ENCODE data around the gene TMEM131.

The TMEM131 gene

DNA sequence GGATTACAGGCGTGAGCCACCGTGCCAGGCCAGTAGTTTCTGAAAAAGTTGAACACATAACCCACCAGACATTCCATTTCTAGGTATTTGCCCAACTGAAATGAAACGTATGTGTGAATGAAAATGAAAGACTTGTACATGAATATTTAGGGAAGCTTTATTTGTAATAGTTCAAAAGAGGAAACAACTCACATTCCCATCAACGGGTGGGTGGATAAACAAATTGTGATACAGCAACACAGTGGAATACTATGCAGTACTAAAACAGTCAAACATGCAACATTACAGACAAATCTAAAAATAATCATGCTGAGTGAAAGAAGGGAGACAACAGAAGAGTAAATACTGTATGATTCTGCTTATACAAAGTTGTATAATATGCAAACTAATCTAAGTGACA lies 46.8 kb downstream of the TMEM131 start:
- Histone ChIP-seq H3K27me3 (ENCODE audit: control insufficient read depth in 1 of 2, insufficient read depth in 2 of 2, low read length in 2 of 2) (no peaks in the 10 kb centered on the region), H3K9ac (ENCODE audit: low read length) (no peak overlapping the region), H3K4me1 (ENCODE audit: insufficient read depth, low read length) (peaks cover 5% of the 10 kb centered on the region), H3K4me3 (ENCODE audit: low read depth in 1 of 2, low read length in 2 of 2) (no peak overlapping the region), H3K9me3 (ENCODE audit: low read length) (no peaks in the 10 kb centered on the region), H3K27ac (ENCODE audit: low read depth, low read length) (no peak overlapping the region), H3K36me3 (ENCODE audit: insufficient read depth, low read length) (no peaks in the 10 kb centered on the region)

DNA sequence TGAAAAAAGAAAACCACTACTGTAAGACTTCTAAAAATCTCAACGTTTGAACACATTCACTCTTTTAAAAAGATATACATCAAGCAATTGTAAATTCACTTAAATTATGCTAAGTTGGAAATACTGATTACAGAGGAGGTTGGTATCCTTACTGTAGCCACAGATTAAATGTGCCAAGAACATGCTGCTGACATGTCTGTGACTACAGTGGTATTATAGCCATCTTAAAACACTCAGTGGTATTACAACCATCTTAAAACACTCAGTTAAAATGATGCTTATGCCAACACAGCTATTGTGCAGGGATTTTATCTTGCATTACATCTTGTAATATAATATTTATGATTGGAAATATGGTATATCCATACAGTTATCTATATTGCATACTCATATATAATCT lies 50.0 kb downstream of the TMEM131 start:
- Histone ChIP-seq H3K36me3 (ENCODE audit: insufficient read depth, low read length) (no peaks in the 10 kb centered on the region), H3K9ac (ENCODE audit: low read length) (no peak overlapping the region), H3K4me1 (ENCODE audit: insufficient read depth, low read length) (peaks cover 5% of the 10 kb centered on the region), H3K27ac (ENCODE audit: low read depth, low read length) (no peak overlapping the region), H3K27me3 (ENCODE audit: control insufficient read depth in 1 of 2, insufficient read depth in 2 of 2, low read length in 2 of 2) (no peaks in the 10 kb centered on the region), H3K9me3 (ENCODE audit: low read length) (no peaks in the 10 kb centered on the region), H3K4me3 (ENCODE audit: low read depth in 1 of 2, low read length in 2 of 2) (no peak overlapping the region)

DNA sequence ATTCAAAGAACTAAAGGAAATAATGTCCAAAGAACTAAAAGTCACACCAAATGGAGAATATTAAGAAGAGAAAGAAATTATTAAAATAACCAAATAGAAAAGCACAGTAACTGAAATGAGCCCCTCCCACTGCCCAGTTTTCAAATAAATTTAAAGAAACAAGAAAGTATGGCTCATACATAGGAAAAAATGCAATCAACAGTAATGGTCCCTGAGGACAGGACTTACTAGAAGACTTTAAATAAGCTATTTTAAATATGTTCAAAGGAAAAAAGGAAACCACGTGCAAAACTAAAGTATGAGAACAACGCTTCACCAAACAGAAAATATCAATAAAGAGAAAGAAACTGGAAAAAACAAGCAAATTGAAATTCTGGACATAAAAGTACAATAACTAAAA lies 58.9 kb downstream of the TMEM131 start:
- H3K27me3 ChIP-seq (ENCODE audit: control insufficient read depth in 1 of 2, insufficient read depth in 2 of 2, low read length in 2 of 2) = no peaks in the 10 kb centered on the region
- H3K9me3 ChIP-seq (ENCODE audit: low read length) = no peaks in the 10 kb centered on the region
- no peak overlapping the region for H3K27ac ChIP-seq (ENCODE audit: low read depth, low read length)
- H3K4me1 ChIP-seq (ENCODE audit: insufficient read depth, low read length) = peaks cover 24% of the 10 kb centered on the region
- no peak overlapping the region for H3K4me3 ChIP-seq (ENCODE audit: low read depth in 1 of 2, low read length in 2 of 2)
- no peak overlapping the region for H3K9ac ChIP-seq (ENCODE audit: low read length)
- H3K36me3 ChIP-seq (ENCODE audit: insufficient read depth, low read length) = no peaks in the 10 kb centered on the region

DNA sequence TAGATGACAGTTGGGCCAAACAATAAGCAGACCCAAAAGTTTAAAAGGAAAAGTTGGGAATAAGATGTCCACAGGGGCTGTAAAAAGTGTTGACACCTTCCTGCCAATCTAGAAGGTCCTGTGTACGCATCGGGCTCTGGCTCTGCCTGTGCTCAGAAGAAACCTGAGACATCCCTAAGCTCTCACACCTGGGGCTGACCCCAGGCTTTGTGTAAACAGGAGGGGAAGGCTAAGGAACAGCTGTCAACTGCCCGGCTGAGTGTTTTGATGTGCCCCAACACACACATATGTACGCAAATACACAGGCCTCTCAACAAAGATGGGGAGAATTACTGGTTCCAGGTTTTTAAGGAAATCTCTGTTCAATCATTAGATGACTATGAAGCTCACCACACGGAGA lies 59.5 kb downstream of the TMEM131 start:
- Histone ChIP-seq H3K9me3 (ENCODE audit: low read length) (no peaks in the 10 kb centered on the region), H3K36me3 (ENCODE audit: insufficient read depth, low read length) (no peaks in the 10 kb centered on the region), H3K27me3 (ENCODE audit: control insufficient read depth in 1 of 2, insufficient read depth in 2 of 2, low read length in 2 of 2) (no peaks in the 10 kb centered on the region), H3K27ac (ENCODE audit: low read depth, low read length) (no peak overlapping the region), H3K4me3 (ENCODE audit: low read depth in 1 of 2, low read length in 2 of 2) (no peak overlapping the region), H3K4me1 (ENCODE audit: insufficient read depth, low read length) (peaks cover 28% of the 10 kb centered on the region), H3K9ac (ENCODE audit: low read length) (no peak overlapping the region)

DNA sequence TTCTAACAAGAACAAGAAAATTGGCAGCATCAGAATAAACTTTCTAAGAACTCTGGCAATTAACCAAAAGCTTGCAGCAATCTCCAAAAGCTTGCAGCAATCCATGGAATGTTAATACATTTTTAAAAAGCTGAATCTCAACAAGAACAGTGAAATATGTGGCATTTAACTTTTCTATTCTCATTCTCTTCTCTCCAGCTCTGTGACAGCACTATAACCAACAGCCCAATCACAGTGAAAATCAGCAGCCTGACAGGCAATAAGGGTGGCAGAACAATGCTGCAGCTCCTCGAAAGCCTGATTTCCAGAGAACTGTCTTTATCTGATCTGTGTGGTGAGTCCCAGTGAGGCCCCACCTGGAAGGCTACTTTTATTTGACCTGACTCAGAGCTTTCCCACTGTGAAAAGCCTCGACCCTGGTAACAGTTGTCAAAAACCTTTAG lies 60.0 kb downstream of the TMEM131 start:
- Histone ChIP-seq H3K27ac (ENCODE audit: low read depth, low read length) (no peak overlapping the region), H3K9ac (ENCODE audit: low read length) (no peak overlapping the region)

DNA sequence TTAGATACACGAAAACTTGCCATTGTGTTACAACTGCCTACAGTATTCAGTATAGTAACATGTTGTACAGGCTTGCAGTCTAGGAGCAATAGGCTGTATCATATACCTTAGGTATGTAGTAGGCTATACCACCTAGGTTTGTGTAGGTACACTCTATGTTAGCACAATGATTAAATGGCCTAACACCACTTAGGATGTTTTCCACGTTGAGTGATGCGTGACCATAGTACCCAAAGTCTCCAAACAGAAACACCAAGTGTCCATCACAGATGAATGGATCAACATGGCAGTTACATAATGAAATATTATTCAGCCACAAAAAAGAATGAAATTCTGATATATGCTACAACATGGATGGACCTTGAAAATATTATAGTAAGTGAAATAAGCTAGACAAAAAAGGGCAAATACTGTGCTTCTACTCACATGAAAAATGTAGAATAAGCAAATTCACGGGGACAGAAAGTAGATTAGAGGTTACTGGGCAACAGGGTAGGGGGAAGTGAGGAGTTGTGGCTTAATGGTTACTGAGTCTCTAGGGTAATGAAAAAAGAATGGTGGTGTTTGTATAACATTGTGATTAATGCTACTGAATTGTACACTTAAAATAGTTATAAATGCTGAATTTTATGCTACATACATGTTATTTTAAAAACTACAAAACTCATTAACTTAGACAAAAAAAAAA lies 62.6 kb downstream of the TMEM131 start:
- H3K4me3 ChIP-seq (ENCODE audit: low read depth in 1 of 2, low read length in 2 of 2) = no peak overlapping the region

More for the DNA sequence above, 60.0 kb downstream of the TMEM131 start:
- Histone ChIP-seq H3K9me3 (ENCODE audit: low read length) (no peaks in the 10 kb centered on the region), H3K36me3 (ENCODE audit: insufficient read depth, low read length) (no peaks in the 10 kb centered on the region), H3K4me1 (ENCODE audit: insufficient read depth, low read length) (peaks cover 32% of the 10 kb centered on the region), H3K4me3 (ENCODE audit: low read depth in 1 of 2, low read length in 2 of 2) (no peak overlapping the region), H3K27me3 (ENCODE audit: control insufficient read depth in 1 of 2, insufficient read depth in 2 of 2, low read length in 2 of 2) (no peaks in the 10 kb centered on the region)

DNA sequence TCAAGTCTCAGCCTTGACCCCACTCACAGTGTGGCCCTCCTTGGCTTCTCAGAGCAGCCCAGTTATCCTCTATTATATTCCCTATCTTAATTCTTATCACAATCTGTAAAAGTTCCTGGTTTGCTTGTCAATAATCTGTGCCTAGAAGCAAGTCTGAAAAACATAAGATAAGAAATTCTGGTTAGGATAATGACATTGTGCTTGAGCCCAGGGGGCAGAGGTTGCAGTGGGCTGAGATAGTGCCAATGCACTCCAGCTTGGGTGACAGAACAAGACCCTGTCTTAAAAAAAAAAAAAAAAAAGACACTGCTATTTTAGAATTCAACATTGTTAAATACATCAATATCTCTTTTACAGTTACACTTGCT lies 63.9 kb downstream of the TMEM131 start:
- Histone ChIP-seq H3K36me3 (ENCODE audit: insufficient read depth, low read length) (no peaks in the 10 kb centered on the region), H3K4me1 (ENCODE audit: insufficient read depth, low read length) (peaks cover 36% of the 10 kb centered on the region), H3K4me3 (ENCODE audit: low read depth in 1 of 2, low read length in 2 of 2) (no peak overlapping the region), H3K27ac (ENCODE audit: low read depth, low read length) (no peak overlapping the region), H3K27me3 (ENCODE audit: control insufficient read depth in 1 of 2, insufficient read depth in 2 of 2, low read length in 2 of 2) (no peaks in the 10 kb centered on the region), H3K9me3 (ENCODE audit: low read length) (no peaks in the 10 kb centered on the region), H3K9ac (ENCODE audit: low read length) (no peak overlapping the region)

More for the DNA sequence above, 62.6 kb downstream of the TMEM131 start:
- H3K27ac ChIP-seq (ENCODE audit: low read depth, low read length) = no peak overlapping the region
- no peaks in the 10 kb centered on the region for H3K27me3 ChIP-seq (ENCODE audit: control insufficient read depth in 1 of 2, insufficient read depth in 2 of 2, low read length in 2 of 2)
- no peaks in the 10 kb centered on the region for H3K36me3 ChIP-seq (ENCODE audit: insufficient read depth, low read length)
- peaks cover 36% of the 10 kb centered on the region for H3K4me1 ChIP-seq (ENCODE audit: insufficient read depth, low read length)
- H3K9ac ChIP-seq (ENCODE audit: low read length) = no peak overlapping the region
- H3K9me3 ChIP-seq (ENCODE audit: low read length) = no peaks in the 10 kb centered on the region

DNA sequence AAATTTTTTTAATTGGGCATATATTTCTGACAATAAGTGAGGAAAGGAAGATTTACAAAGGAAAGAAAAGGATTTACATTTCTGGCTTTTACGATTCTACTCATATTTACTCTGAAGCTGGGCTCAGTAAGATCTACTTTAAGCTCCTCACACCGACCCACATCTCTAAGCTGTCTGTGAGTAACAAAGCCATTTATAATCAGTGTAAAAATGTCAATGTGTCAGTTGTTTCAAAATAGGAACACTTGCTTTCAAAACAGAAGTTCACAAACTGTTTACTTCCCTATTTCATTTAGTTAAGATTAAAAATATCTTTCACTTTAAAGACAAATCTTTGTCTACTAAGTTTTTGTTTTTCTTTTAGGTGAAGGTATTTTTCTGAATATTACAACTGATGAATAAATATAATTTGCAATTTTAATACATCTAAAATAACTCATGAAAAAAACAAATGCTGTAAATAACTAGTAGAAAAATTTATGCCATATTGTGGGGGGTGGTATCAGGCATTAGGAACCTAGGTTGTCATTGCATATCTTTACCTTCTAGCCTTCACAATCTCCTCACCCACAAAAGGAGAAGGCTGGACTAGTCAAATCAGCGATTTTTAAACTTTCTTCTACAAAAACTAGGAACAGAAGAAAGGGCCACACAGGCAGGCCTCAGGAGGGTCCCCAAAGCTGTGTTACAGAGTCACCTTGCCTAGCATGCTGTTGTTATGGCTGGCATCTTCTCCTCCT lies 64.5 kb downstream of the TMEM131 start:
- Histone ChIP-seq H3K27me3 (ENCODE audit: control insufficient read depth in 1 of 2, insufficient read depth in 2 of 2, low read length in 2 of 2) (no peaks in the 10 kb centered on the region), H3K4me1 (ENCODE audit: insufficient read depth, low read length) (peaks cover 34% of the 10 kb centered on the region), H3K9ac (ENCODE audit: low read length) (no peak overlapping the region), H3K9me3 (ENCODE audit: low read length) (no peaks in the 10 kb centered on the region), H3K4me3 (ENCODE audit: low read depth in 1 of 2, low read length in 2 of 2) (no peak overlapping the region), H3K27ac (ENCODE audit: low read depth, low read length) (no peak overlapping the region), H3K36me3 (ENCODE audit: insufficient read depth, low read length) (no peaks in the 10 kb centered on the region)

DNA sequence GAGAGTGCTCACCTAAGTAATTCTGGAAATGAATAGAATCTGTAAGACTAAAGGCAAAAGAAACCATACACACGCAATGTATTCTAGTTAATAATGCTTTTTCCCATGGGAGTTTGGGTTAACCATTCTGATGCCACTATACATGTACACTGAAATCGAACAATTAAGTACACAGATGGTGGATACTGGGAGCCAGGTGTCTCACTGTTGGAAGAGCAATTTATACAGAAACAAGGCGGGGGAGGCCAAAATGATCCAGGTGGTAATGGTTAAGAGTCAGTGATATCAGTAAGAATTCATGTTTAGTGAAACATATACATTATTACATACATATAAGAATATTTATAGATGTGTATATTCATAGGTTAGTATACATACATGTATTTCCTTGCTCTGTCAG lies 67.2 kb downstream of the TMEM131 start:
- Histone ChIP-seq H3K4me1 (ENCODE audit: insufficient read depth, low read length) (peaks cover 12% of the 10 kb centered on the region), H3K27ac (ENCODE audit: low read depth, low read length) (no peak overlapping the region), H3K36me3 (ENCODE audit: insufficient read depth, low read length) (peaks cover 6% of the 10 kb centered on the region), H3K27me3 (ENCODE audit: control insufficient read depth in 1 of 2, insufficient read depth in 2 of 2, low read length in 2 of 2) (no peaks in the 10 kb centered on the region), H3K4me3 (ENCODE audit: low read depth in 1 of 2, low read length in 2 of 2) (no peak overlapping the region), H3K9me3 (ENCODE audit: low read length) (no peaks in the 10 kb centered on the region), H3K9ac (ENCODE audit: low read length) (no peak overlapping the region)

DNA sequence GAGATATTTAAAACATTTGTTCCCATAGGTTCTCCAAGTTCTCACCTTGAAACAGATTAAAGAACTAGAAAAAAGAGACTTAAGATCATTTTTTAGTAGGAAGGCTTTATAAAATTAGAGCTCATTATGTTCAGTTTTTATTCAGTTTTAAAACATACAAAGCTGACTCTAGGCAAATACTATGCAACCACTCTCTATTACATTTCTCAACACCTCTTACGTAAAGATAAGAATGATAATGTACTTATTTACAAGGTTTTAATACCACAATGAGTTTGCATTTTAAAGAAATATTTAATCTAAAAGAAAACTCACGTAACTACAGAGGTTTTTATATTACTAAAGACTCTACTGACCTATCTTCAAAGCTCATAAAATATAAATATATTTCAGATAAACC lies 68.8 kb downstream of the TMEM131 start:
- Histone ChIP-seq H3K9me3 (ENCODE audit: low read length) (no peaks in the 10 kb centered on the region), H3K27me3 (ENCODE audit: control insufficient read depth in 1 of 2, insufficient read depth in 2 of 2, low read length in 2 of 2) (no peaks in the 10 kb centered on the region), H3K4me3 (ENCODE audit: low read depth in 1 of 2, low read length in 2 of 2) (no peak overlapping the region), H3K36me3 (ENCODE audit: insufficient read depth, low read length) (peaks cover 6% of the 10 kb centered on the region), H3K9ac (ENCODE audit: low read length) (no peak overlapping the region), H3K27ac (ENCODE audit: low read depth, low read length) (no peak overlapping the region), H3K4me1 (ENCODE audit: insufficient read depth, low read length) (peaks cover 12% of the 10 kb centered on the region)

DNA sequence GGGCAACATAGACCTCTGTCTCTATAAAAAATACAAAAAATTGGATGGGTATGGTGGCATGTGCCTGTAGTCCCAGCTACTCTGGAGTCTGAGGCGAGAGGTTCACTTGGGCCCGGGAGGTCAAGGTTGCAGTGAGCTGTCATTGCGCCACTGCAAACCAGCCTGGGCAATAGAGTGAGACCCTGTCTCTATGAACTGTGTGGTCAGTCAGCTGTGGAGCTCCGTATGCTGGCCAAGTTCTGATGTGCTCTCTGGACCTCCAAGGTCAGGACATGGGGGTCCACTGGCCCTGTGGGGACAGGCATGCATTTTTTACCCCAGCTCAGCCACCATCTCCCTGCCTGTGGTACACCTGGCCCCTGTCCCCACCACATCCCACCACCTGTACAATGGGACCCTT lies 71.6 kb downstream of the TMEM131 start:
- no peak overlapping the region for H3K4me3 ChIP-seq (ENCODE audit: low read depth in 1 of 2, low read length in 2 of 2)
- H3K9me3 ChIP-seq (ENCODE audit: low read length) = no peaks in the 10 kb centered on the region
- H3K36me3 ChIP-seq (ENCODE audit: insufficient read depth, low read length) = peaks cover 6% of the 10 kb centered on the region
- H3K27ac ChIP-seq (ENCODE audit: low read depth, low read length) = no peak overlapping the region
- no peaks in the 10 kb centered on the region for H3K4me1 ChIP-seq (ENCODE audit: insufficient read depth, low read length)
- no peaks in the 10 kb centered on the region for H3K27me3 ChIP-seq (ENCODE audit: control insufficient read depth in 1 of 2, insufficient read depth in 2 of 2, low read length in 2 of 2)
- H3K9ac ChIP-seq (ENCODE audit: low read length) = no peak overlapping the region

DNA sequence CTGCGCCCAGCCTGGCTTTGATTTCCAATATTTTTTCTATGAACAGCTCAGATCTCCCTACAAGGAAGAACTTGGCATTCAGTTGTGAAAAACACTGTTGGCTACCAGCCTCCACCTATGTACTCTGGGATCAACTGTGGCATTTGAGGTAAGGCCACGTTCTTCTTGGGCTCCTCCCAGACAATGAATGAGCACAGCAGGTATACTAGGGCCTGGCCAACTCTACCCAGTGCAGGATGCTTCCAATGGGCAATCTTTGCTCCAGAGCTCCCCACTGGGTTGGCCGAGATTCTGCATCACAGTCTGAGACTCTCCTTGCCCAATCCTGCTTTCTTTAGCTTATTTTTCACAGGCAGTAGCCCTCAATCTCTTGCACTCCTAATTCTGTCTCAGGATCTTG lies 75.9 kb downstream of the TMEM131 start:
- H3K36me3 ChIP-seq (ENCODE audit: insufficient read depth, low read length) = peaks cover under 1% of the 10 kb centered on the region
- no peak overlapping the region for H3K27ac ChIP-seq (ENCODE audit: low read depth, low read length)
- H3K27me3 ChIP-seq (ENCODE audit: control insufficient read depth in 1 of 2, insufficient read depth in 2 of 2, low read length in 2 of 2) = no peaks in the 10 kb centered on the region
- no peak overlapping the region for H3K9ac ChIP-seq (ENCODE audit: low read length)
- no peak overlapping the region for H3K4me3 ChIP-seq (ENCODE audit: low read depth in 1 of 2, low read length in 2 of 2)
- peaks cover under 1% of the 10 kb centered on the region for H3K4me1 ChIP-seq (ENCODE audit: insufficient read depth, low read length)
- no peaks in the 10 kb centered on the region for H3K9me3 ChIP-seq (ENCODE audit: low read length)
